SKM-1 treated with dmso at 0.1 percent for 144 hours (cell line): ENCODE results near the gene ENPP5.
"Not testable (repeated sequence)": the region's sequence is repeated elsewhere in the genome, so short reads cannot be mapped to it uniquely, and the experiment has no call there.

ENCODE experiments used
- DNase-seq: peaks from one replicate; lab custom pipeline; 2025; ENCODE audit not compliant: unreplicated experiment; lab: John Stamatoyannopoulos, UW

Gene ENPP5

DNA sequence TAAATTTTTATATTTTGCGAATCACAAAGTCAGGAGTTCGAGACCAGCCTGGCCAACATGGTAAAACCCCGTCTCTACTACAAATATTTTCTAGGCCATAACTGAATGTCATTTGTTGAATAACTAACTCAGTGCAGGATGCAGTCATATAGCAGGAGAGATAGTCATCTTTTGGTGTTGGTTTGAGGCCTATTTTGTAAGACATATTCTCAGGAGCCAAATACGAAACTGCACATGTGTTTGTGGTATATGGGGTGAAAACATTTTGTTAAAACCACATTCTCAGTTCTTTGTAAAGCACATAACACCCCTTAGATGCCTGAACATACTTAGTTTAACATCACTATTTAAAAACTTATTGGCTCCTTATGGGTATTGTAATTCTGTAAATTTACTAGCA lies 4.7 kb upstream of the ENPP5 start:
- no peak for DNase-seq

GRCh38 chr6:46174904-46175303 lies 4.1 kb upstream of the ENPP5 start:
- DNase-seq, result no peak

- no peak for DNase-seq
These were observed 1.4 kb upstream of the ENPP5 start for GRCh38 chr6:46172176-46172575.

DNA sequence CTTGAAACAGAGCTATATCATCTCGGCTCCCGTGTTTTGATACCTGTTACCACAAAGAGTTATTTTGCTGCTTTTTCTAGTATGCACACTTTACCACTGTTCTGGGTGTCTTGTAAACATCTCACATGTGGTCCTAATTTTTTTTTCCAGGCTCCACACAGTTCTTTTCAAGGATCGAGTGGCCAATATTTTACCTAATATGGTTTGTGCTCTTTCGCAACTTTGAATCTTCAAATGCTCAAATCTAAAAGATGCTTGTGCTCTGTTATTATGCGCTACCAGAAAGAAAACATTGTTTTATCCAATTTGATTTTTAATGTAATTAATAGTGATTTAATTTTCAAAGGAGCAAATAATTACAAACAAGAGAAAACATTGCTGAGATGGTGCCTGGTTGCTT lies 10.7 kb downstream of the ENPP5 start:
- no peak for DNase-seq

DNA sequence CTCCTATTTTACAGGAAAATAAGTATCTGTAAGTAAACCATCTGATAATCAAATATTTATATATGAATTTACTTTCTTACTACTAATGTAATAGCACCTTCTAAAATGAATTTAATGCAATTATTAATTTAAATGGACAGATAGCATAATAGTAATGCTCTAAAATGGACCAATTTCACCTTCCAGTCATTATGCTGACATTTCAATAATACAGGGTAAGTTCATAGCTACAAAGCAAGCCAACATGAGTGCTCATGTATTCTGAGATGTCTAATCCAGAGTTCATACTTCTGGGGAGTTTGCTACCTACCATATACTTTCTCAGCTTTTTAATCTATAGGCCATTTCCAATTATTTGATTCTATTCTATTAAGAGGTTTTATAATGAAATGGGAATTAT lies 11.6 kb downstream of the ENPP5 start:
- DNase-seq, result no peak

DNA sequence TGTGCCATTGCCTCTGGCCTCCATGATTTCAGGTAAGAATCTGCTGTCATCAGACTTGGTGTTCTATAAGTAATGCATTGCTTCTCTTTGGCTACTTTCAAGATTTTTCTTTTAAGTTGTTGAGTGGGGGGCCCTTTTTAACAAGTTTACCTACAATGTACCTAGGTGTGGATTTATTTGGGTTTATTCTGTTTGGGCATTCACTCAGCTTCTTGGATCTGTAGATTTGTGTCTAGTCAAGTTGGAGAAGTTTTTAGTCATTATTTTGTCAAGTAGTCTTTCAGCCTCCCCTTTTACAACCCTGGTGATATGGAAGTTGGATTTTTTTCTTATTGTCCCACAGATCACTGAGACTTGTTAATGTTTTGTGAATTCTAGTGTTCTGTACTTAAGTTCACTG lies 14.1 kb downstream of the ENPP5 start:
- DNase-seq, result no peak

- DNase-seq, result not testable (repeated sequence)
These were observed 21.7 kb downstream of the ENPP5 start for GRCh38 chr6:46149066-46149465.

GRCh38 chr6:46144270-46144669 lies 26.5 kb downstream of the ENPP5 start:
- DNase-seq, result no peak

GRCh38 chr6:46138281-46138680 lies 32.5 kb downstream of the ENPP5 start:
- no peak for DNase-seq

DNA sequence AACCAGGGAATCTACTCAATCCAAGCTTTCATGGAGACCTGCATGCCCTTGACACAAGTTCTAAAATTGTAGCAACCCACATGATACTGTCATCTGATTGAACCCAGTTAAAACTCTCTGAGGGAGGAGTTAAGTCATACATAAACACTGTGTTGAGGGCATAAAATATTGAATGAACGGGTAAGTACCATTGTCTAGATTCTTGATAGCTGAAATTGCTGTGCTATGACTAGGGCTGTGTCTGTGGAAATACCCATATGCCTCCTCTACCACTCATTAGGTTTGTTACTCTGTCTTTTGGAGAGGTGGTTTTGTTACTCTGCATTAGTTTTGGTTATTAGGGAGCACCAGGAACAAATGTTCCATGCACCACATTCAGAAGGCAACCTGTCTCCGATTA lies 33.4 kb downstream of the ENPP5 start:
- DNase-seq, result no peak

DNA sequence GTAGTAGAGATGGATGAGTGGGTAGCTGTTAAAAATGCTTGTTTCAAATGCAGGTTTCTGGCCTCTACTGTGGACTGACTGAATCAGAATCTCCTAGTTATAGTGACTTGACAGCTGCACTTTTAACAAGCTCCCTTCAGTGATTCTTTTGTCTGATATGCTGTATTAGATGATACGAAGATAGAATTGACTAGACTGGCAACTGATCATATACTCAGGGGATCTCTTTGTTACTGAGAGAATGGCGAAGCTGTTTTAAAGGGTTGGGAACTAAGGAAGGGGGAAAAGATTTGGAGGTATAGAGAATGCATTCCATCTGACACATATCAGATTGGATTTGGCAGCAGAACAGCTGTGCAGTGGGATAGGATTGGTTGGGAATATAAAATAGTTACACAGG lies 33.9 kb downstream of the ENPP5 start:
- no peak for DNase-seq

DNA sequence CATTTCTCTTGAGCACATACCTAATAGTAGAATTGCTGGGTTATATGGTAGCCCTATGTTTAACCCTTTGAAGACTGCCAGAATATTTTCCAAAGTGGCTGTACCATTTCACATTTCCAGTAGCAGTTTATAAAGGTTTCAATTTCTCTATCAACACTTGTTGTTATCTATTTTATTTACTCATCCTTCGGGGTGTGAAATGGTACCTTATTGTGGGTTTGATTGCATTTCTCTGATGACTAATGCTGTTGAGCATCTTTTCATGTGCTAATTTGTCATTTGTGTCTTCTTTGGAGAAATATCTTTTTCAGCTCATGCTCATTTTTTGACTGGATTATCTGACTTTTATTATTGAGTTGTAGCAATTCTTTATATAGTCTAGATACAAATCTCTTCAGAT lies 35.6 kb downstream of the ENPP5 start:
- no peak for DNase-seq

- DNase-seq, result no peak
These were observed 36.6 kb downstream of the ENPP5 start for GRCh38 chr6:46134216-46134615.

- DNase-seq, result not testable (repeated sequence)
These were observed 39.5 kb downstream of the ENPP5 start for GRCh38 chr6:46131291-46131690.

DNA sequence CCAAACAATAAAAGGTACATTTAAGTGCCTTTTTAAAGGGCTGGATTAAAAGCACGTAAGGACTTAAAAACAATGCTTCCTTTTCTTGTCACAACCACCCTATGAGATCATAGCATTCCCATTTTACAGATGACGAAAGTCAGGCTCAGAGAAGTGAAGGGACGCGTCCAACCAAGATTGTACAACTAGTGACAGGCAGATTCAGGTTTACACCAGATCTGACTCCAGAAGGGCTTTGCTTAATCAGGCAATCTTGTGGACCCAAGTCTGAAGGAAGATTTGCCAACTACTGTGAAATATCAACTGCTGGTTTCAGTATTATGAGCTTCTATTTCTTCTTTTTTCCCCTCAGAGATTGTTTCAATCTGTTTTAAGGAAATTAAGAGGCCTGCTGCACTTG lies 40.1 kb downstream of the ENPP5 start:
- DNase-seq, result no peak

DNA sequence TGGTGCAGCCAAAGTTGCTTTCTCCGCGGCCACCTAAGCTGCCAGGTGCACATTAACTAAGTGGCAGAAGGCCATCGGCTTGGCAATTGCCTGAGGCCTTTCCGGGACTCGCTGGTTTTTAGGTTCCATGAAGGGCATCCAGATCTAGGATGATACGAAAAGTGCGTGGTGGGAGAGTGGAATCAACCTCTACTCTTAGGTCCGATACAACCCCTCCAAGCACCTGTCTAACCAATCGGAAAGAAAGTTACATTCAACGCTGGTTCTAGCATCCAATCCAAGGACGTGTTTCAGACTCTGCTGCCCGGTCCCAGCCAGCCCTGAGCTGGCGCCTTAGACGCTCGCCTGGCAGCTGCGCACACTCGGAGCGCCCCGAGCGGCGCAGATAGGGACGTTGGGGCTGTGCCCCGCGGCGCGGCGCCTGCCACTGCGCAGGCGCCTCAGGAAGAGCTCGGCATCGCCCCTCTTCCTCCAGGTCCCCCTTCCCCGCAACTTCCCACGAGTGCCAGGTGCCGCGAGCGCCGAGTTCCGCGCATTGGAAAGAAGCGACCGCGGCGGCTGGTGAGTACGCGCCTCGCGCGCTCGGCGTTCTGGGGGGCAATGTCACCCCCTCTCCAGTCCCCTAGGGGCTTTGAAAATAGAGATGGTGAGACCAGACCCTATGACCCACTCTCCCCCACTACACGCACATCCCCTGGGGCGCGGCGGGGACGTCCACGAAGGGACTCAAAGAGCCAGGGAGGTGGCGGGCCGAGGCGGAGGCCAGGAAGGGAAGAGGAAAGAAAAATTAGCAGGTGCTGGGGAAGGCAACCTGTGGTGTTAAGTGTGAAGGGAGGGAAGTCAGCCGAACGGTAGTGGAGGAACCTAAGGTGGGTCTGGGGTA lies 40.9 kb downstream of the ENPP5 start, which contains the start of gene ENPP4:
TSS of gene ENPP4 (plus strand) at position 361 of the 883 bp plus-strand sequence. CDS start 9,595 bp downstream, outside the sequence.
- DNase-seq, result peak; percentile 93

- no peak for DNase-seq
These were observed 41.5 kb downstream of the ENPP5 start for GRCh38 chr6:46129291-46129628.

GRCh38 chr6:46128476-46128875 lies 42.3 kb downstream of the ENPP5 start:
- no peak for DNase-seq

GRCh38 chr6:46119679-46120078 lies 51.1 kb downstream of the ENPP5 start:
- DNase-seq, result not testable (repeated sequence)

DNA sequence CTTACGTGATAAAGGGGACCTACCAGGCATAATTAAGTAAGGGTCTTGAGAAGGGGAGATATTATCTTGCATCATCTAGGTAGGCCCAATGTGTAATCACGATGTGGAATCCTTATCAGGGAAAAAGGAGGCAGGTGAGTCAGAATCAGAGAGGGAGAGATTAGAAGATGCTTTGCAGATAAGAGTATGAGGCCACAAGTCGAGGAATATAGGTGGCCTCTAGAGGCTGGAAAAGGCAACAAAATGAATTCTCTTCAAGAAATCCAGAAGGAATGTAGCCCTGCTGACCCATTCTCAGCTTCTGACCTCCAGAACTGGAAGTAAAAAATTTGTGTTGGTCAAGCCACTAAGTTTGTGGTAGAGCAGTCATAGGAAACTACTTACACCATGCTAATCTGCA lies 51.9 kb downstream of the ENPP5 start:
- no peak for DNase-seq

DNA sequence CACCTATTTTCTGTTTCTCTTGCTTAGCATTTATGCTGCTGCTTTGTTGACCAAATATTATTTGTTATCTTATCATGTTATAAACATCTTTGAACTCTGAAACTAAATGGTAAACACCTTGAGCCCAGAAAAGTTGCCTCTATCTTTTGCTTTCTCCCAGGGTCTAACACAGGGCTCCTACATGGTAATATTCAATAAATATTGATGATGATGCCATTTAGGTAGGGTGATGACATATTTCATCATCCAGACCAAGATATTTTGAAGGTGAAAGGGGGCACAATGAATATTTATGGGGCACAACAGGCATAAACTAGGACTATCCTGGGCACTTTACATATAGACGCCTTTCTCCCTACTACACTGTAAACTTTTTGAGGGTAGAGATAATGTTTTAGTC lies 52.6 kb downstream of the ENPP5 start:
- no peak for DNase-seq

DNA sequence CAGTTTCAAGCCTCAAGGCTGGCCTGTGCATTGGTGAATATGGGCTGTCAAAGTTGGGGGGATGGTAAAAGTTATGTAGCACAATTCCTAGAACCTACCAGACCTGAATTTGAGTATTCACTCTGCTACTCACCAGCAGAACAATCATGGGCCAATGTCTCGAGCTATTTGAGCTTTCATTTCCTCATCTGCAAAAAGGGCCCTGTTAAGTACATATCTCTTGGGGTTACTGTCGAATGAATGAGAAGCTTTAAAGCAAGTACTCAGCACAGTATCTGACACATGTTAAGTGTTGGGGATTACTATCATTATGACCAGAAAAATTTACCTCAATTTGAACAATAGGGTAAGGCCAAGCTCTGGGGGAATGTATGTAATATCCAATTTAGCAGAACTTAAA lies 54.5 kb downstream of the ENPP5 start:
- no peak for DNase-seq

DNA sequence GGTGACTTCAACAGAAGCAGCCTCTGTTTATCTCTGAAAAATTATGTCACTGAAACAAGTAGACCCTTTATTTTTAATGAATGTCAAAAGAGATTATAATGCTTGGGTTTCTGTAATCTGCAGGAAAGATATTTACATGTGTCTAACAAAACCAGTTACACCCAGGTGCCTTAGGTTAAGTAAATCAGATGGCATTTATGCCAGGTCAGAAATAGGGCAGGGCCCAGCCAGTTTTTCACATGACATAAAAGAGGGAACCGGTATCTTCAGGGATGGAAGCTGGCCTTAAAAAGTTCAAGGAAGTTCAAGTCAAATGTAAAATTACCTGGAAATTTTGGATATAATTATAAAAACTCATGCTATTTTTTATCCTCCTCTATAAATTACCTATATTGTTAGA lies 55.1 kb downstream of the ENPP5 start:
- DNase-seq, result no peak
